ENCODE results near the gene BRINP1. TPM values are rescaled to one million over a fixed set of nuclear protein-coding genes. Genes with fewer than 3 reads are reported as not detected.

BRINP1 gene
- polyA plus RNA-seq, 3 donors = not detected

- no peak overlapping the region for H3K27ac Mint-ChIP-seq
- peaks cover 9 to 15% (median 13%) of the 10 kb centered on the region in 3 donors for H3K27me3 Mint-ChIP-seq (ENCODE audit: low read depth in 3 of 3)
- no peak overlapping the region for H3K4me3 Mint-ChIP-seq
- H3K9me3 Mint-ChIP-seq = no peaks in the 10 kb centered on the region
- no peak overlapping the region for H3K4me3 ChIP-seq (replicated peaks in 1 of 3; ENCODE audit: low read depth in 2 of 3, low read length in 3 of 3)
- H3K9me3 ChIP-seq (replicated peaks in 1 of 2; ENCODE audit: control insufficient read depth in 1 of 2, insufficient read depth in 1 of 2, low read length in 2 of 2) = no peaks in the 10 kb centered on the region
- no peaks in the 10 kb centered on the region for H3K4me1 Mint-ChIP-seq
- DNase-seq = no peak
- H2AFZ ChIP-seq (ENCODE audit: insufficient read depth, low read depth, low read length, poor library complexity, severe bottlenecking) = no peak overlapping the region
- no peak overlapping the region for H3K27ac ChIP-seq (ENCODE audit: low read depth in 1 of 2, low read length in 2 of 2)
- H4K20me1 ChIP-seq (ENCODE audit: insufficient read depth, low read length) = no peaks in the 10 kb centered on the region
- intact Hi-C loops (cut with micrococcal nuclease) = no loop called here
- H3K9ac ChIP-seq (ENCODE audit: insufficient read depth, low read length, poor library complexity, severe bottlenecking) = no peak overlapping the region
- no peaks in the 10 kb centered on the region for H3K4me1 ChIP-seq (ENCODE audit: control insufficient read depth in 1 of 2, insufficient read depth in 2 of 2, low read length in 2 of 2)
- H3K4me2 ChIP-seq (replicated peaks; ENCODE audit: extremely low read depth, low read length, poor library complexity, severe bottlenecking) = no peak overlapping the region
- H3K36me3 Mint-ChIP-seq = no peaks in the 10 kb centered on the region
- peaks cover 2 to 14% of the 10 kb centered on the region in 2 donors for H3K27me3 ChIP-seq (ENCODE audit: control insufficient read depth in 2 of 2, insufficient read depth in 2 of 2, low read length in 2 of 2)
- no CpG with 5 or more reads among the region's 1 CpG for WGBS (ENCODE audit: insufficient coverage)
- no peaks in the 10 kb centered on the region for H3K36me3 ChIP-seq (replicated peaks in 1 of 2; ENCODE audit: control insufficient read depth in 1 of 2, insufficient read depth in 2 of 2, low read length in 2 of 2)
- no peaks in the 10 kb centered on the region for H3K79me2 ChIP-seq (ENCODE audit: insufficient read depth, low read length)
- TF ChIP-seq CTCF (IDR thresholded peaks at IDR 0.05) = no peak
Observed at GRCh38 chr9:119280740-119281485, 88.3 kb downstream of the BRINP1 start.

GRCh38 chr9:119278171-119278570 is 91.1 kb downstream of the BRINP1 start:
- H3K9me3 Mint-ChIP-seq = no peaks in the 10 kb centered on the region
- H3K27me3 ChIP-seq (ENCODE audit: control insufficient read depth in 2 of 2, insufficient read depth in 2 of 2, low read length in 2 of 2) = peaks cover 2 to 9% of the 10 kb centered on the region in 2 donors
- no peak overlapping the region for H3K27ac ChIP-seq (ENCODE audit: low read depth in 1 of 2, low read length in 2 of 2)
- no peak overlapping the region for H3K9ac ChIP-seq (ENCODE audit: insufficient read depth, low read length, poor library complexity, severe bottlenecking)
- H3K4me3 ChIP-seq (replicated peaks in 1 of 3; ENCODE audit: low read depth in 2 of 3, low read length in 3 of 3) = no peak overlapping the region
- H3K4me1 ChIP-seq (ENCODE audit: control insufficient read depth in 1 of 2, insufficient read depth in 2 of 2, low read length in 2 of 2) = no peaks in the 10 kb centered on the region
- H3K9me3 ChIP-seq (replicated peaks in 1 of 2; ENCODE audit: control insufficient read depth in 1 of 2, insufficient read depth in 1 of 2, low read length in 2 of 2) = no peaks in the 10 kb centered on the region
- H3K79me2 ChIP-seq (ENCODE audit: insufficient read depth, low read length) = no peaks in the 10 kb centered on the region
- no peak overlapping the region for H3K27ac Mint-ChIP-seq
- no peaks in the 10 kb centered on the region for H3K36me3 Mint-ChIP-seq
- TF ChIP-seq CTCF (IDR thresholded peaks at IDR 0.05) = no peak
- DNase-seq = no peak
- no peaks in the 10 kb centered on the region for H4K20me1 ChIP-seq (ENCODE audit: insufficient read depth, low read length)
- H3K4me2 ChIP-seq (replicated peaks; ENCODE audit: extremely low read depth, low read length, poor library complexity, severe bottlenecking) = no peak overlapping the region
- WGBS (ENCODE audit: insufficient coverage) = 81% methylated on average over 2 of the region's 4 CpGs
- no peak overlapping the region for H2AFZ ChIP-seq (ENCODE audit: insufficient read depth, low read depth, low read length, poor library complexity, severe bottlenecking)
- H3K4me3 Mint-ChIP-seq = no peak overlapping the region
- H3K36me3 ChIP-seq (replicated peaks in 1 of 2; ENCODE audit: control insufficient read depth in 1 of 2, insufficient read depth in 2 of 2, low read length in 2 of 2) = no peaks in the 10 kb centered on the region
- H3K27me3 Mint-ChIP-seq (ENCODE audit: low read depth in 3 of 3) = peaks cover 9 to 12% (median 9%) of the 10 kb centered on the region in 3 donors
- intact Hi-C loops (cut with micrococcal nuclease) = no loop called here
- no peaks in the 10 kb centered on the region for H3K4me1 Mint-ChIP-seq

All from CD14-positive monocyte (primary cell).